ENCODE data around the gene OLA1. TPM values are rescaled to one million over a fixed set of nuclear protein-coding genes. Genes with fewer than 3 reads are reported as not detected.
A peak's percentile ranks its signal among the peaks of the same experiment; 100 is the strongest.

OLA1 gene
- total RNA-seq, 8 experiments from 2014 or later, result 113 to 163 (median 130) TPM

DNA sequence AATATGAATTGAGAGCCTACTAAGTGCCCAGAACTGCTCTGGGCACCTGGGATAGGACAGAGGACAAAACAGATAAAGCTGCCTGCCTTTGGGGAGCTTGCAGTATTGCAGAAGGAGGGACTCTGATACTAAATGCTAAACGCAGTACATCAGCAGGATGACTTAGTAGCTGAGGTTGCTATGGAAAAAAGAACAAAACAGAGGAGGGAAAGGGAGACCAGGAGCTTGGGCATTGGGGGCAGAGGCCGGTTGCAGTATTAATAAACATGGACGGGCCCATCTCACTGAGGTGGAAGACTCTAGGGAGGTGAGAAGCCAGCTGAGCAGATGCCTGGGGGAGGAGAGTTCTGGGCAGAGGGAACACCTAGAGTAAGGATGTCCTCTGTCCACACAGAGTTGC lies 217.1 kb downstream of the OLA1 start:
- Histone ChIP-seq H3K27ac (no peak overlapping the region), H3K4me1 (replicated peaks in 1 of 2) (peaks cover 0 to 4% of the 10 kb centered on the region in 2 donors), H3K4me3 (no peak overlapping the region)
- WGBS, 10 experiments, result 37 to 100% (median 61%) methylated on average over 1 to 3 of the region's 3 CpGs; no CpG with 5 or more reads in 5 of the 10 experiments
- in situ Hi-C loops (cut with MboI; ENCODE audit: low pct_unique_long_range_greater_than_20kb in 2 of 9, low sequenced_read_pairs in 9 of 9, unreplicated experiment in 9 of 9), result no loop called here
- peak in 3 of 8 experiments; percentile 8 to 45 (median 13) for ATAC-seq (replicated peaks in 6 of 8)

DNA sequence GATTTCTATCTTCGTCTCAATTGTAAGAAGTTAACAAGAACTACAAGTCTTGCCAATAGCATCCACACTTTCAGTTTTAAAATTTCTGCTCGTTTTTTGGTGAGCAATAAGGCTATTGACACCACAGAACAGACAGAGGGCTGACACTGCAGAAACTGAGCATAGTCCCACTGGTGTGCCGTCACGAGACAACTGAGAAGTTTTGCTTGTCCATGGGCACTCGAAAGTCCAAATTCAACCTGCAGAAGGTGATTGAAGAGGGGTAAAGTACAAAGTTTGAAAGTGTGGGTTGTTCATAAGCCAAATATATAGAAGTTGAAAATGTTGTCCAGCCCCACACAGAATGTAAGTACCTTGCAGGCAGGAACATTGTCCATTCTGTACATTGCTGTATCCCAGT lies 219.4 kb downstream of the OLA1 start:
- Histone ChIP-seq H3K27ac (no peak overlapping the region), H3K4me1 (replicated peaks in 1 of 2) (peaks cover 0 to 4% of the 10 kb centered on the region in 2 donors), H3K4me3 (no peak overlapping the region)
- no peak for ATAC-seq (replicated peaks in 6 of 8)
- in situ Hi-C loops (cut with MboI; ENCODE audit: low pct_unique_long_range_greater_than_20kb in 2 of 9, low sequenced_read_pairs in 9 of 9, unreplicated experiment in 9 of 9), result no loop called here
- 38 to 100% (median 75%) methylated on average over 2 to 5 of the region's 5 CpGs; no CpG with 5 or more reads in 1 of the 10 experiments for WGBS, 10 experiments

DNA sequence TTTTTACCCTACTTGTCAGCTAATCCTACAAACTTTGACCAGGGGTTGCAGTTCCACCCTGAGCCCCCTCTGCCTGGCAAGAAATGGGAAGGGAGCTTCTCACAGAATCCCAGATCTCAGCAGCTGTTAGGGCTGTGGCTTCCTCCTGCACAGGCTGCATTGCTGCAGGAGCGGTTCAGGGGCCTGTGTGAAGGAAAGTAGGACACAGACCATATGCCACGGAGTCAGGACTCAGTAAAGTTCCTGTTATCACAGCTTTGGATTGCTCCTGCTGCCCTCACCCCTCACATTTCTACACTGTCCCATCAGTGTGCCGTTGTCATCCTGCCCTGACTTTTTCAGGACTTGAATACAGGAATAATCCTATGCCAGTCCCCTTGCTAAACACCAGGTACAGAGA lies 220.4 kb downstream of the OLA1 start:
- no peak overlapping the region for H3K27ac ChIP-seq
- in situ Hi-C loops (cut with MboI; ENCODE audit: low pct_unique_long_range_greater_than_20kb in 2 of 9, low sequenced_read_pairs in 9 of 9, unreplicated experiment in 9 of 9), result no loop called here
- 80 to 100% (median 100%) methylated on average over 1 to 2 of the region's 3 CpGs; no CpG with 5 or more reads in 6 of the 10 experiments for WGBS, 10 experiments
- no peak overlapping the region for H3K4me3 ChIP-seq
- H3K4me1 ChIP-seq (replicated peaks in 1 of 2), result peaks cover 5 to 9% of the 10 kb centered on the region in 2 donors
- no peak for ATAC-seq (replicated peaks in 6 of 8)

DNA sequence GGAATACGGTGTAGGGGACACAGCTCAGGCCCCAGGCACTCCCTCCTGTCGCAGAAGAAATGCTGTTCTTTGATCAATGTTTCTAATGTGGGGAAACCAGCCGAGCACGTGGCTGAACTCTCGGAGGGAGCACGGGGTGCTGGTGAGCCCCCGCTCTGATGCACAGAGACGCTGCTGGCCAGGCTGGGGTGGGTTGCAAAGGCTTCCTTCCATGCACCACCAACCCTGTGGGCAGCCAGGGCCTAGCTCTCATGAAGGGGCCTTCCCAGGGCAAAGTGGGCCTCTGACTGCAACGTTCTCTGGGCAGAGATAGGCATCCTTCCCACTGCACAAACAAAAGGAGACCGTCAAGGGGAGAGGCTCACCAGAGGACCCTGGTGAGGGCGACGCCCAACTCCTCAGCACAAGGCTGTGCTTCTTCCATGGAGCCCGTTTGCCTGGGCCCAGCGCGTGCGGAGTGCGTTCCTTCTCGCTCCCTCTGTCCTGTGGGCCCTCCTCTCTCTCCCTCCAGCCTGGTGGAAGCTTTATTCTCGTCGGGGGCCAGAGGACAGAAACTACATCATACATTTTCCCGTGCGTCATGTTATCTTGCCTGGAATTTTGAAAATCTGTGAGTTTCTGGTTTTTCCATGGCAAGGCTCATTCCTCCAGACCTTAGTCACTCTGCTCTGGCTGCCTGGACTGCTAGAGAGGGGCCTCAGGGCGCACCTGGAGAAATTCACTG lies 222.0 kb downstream of the OLA1 start:
- ATAC-seq (replicated peaks in 6 of 8), result no peak
- WGBS, 10 experiments, result 60 to 100% (median 95%) methylated on average over 1 to 12 of the region's 23 CpGs; no CpG with 5 or more reads in 2 of the 10 experiments
- in situ Hi-C loops (cut with MboI; ENCODE audit: low pct_unique_long_range_greater_than_20kb in 2 of 9, low sequenced_read_pairs in 9 of 9, unreplicated experiment in 9 of 9), result no loop called here
- no peak overlapping the region for H3K27ac ChIP-seq
- peaks cover 5% of the 10 kb centered on the region in 2 donors for H3K4me1 ChIP-seq (replicated peaks in 1 of 2)
- H3K4me3 ChIP-seq, result no peak overlapping the region

DNA sequence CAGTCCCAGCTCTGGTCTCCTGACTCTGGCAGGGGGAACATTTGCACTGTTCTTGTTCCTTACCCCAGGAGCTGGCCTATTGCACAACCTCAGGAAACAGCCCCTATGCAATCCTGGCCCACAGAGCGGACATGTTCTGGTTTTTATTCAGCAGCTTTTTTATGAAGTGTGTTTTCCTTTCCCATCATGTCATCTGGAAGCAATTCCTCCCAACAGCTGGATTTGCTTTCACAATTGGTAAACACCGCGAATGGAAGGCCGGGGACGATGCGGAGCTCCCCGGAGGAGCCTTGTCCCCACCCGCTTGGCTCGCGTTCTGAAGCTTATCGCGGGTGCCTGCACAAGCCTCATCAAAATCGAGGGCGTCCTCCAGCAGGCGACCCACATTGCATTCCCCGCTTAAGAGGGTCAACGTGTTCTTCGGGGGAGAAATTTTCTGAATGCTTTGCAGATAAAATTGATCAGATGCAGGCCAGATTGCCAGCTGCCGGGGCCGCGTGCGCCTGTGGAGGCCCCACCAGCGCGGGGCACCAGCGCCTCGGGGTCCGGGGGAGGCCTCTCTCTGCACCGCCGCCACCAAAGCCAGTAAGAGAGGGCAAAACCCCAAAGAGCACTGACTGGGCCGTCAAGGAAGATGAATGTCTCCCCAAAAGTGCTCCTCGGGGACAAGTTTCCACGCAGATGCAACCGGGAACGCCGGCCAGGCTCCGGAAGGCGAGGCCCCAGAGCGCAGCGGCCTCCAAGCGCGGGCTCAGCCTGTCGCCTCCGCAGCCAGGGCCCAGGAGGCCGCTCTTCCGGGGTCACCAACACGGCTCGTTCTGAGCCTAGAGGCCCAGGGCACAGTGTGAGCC lies 222.8 kb downstream of the OLA1 start:
- 3 to 100% (median 96%) methylated on average over 1 to 22 of the region's 47 CpGs; no CpG with 5 or more reads in 3 of the 10 experiments for WGBS, 10 experiments
- in situ Hi-C loops (cut with MboI; ENCODE audit: low pct_unique_long_range_greater_than_20kb in 2 of 9, low sequenced_read_pairs in 9 of 9, unreplicated experiment in 9 of 9), result no loop called here
- peak in 3 of 8 experiments; percentile 37 to 63 (median 38) for ATAC-seq (replicated peaks in 6 of 8)
- no peak overlapping the region for H3K4me3 ChIP-seq
- peaks cover 5% of the 10 kb centered on the region in 2 donors for H3K4me1 ChIP-seq (replicated peaks in 1 of 2)
- H3K27ac ChIP-seq, result no peak overlapping the region

DNA sequence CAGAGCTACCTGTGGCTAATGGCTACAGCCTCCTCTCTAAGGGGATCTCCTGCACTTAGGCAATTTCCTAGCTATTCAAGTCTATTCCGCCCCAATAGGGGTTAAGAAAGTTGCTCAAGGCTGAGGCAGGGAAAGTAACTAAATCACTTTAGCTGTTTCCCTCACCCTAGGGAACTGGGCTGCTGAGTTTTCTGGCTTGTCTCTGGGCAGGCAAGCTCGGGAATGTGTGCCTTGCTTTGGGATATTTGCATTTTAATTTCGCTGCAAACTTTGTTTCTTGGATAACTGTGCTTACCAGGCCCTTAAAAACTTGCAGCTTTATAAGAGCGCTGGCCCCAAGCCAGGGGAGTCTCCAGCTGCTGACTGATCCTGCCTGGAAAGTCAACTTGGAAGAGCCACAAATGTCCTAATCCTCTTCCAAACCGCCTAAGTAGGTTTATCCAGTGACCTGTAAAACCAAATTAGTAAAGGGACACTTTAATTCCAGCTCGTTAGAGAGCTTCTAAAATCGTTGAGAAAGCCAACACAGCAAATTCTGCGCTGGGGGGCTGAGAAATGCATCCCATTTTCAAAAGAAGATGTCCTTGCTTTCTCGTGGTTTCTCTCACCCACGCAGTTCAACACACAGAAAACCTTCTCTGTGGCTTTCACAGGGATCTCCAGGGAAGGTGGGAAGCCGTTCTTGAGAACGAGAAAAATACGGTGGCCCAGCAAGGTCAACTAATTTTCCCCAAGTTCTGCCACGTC lies 223.6 kb downstream of the OLA1 start:
- 0 to 78% (median 40%) methylated on average over 2 to 11 of the region's 14 CpGs; no CpG with 5 or more reads in 1 of the 10 experiments for WGBS, 10 experiments
- H3K4me1 ChIP-seq (replicated peaks in 1 of 2), result peaks cover 5 to 10% of the 10 kb centered on the region in 2 donors
- in situ Hi-C loops (cut with MboI; ENCODE audit: low pct_unique_long_range_greater_than_20kb in 2 of 9, low sequenced_read_pairs in 9 of 9, unreplicated experiment in 9 of 9), result no loop called here
- no peak overlapping the region for H3K4me3 ChIP-seq
- no peak overlapping the region for H3K27ac ChIP-seq
- ATAC-seq (replicated peaks in 6 of 8), result peak in 4 of 8 experiments; percentile 32 to 61 (median 51)

DNA sequence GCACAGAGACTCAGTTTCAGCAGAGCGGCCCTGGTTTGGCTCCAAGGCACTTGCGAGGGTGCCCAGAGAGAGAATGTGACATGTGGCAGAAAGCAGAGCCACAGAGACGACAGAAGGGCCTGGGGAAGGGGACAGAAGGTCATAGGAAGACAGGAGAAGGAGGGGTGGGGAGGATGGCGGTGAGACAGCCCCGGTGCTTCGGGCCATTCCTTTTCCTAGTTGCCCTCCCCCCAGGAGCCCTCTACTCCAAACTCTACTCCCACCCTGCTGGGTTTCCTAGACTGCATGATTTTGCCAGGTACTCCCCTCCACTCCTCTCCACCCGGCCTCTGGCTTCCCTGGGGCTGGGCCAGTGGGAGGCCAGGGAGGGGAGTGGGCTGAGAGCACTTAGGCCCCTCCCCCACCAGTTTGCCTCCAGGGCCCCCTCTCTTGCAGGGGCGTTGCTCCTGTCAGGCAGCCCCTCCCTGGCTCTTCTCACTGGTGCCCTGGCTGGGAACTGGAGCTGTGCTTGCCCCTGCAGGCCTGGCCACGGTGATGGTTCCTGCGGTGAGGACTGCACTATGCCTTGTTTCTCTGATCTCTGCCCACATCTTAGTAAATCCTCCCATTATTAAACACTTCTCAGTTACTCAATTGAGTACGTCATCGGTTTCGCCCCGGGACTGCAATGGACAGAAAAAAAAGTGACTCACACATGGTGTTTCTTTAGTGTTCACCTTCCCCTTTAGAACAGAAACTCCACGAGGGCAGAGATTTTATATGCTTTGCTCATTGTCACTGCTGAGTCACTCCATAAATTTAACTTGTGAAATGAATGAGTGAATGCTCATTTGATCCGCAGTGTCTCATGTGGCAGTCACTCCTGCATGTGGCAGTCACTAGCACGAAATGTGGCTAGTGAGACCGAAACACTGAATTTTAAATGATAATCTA lies 224.5 kb downstream of the OLA1 start:
- Histone ChIP-seq H3K27ac (no peak overlapping the region), H3K4me1 (replicated peaks in 1 of 2) (peaks cover 5 to 16% of the 10 kb centered on the region in 2 donors), H3K4me3 (no peak overlapping the region)
- in situ Hi-C loops (cut with MboI; ENCODE audit: low pct_unique_long_range_greater_than_20kb in 2 of 9, low sequenced_read_pairs in 9 of 9, unreplicated experiment in 9 of 9), result no loop called here
- 15 to 100% (median 66%) methylated on average over 1 to 10 of the region's 18 CpGs for WGBS, 10 experiments
- peak; percentile 54 to 80 (median 70) for ATAC-seq (replicated peaks in 6 of 8)

Other genes with a start within 250 kb of the OLA1 start
- 10 to 100 TPM in 3 of 8 experiments, 1 to 10 TPM in 1, under 1 TPM in 2, not detected in 2; 0.15 to 13.2 (median 11.2) TPM for gene SP9, start 86.4 kb upstream of the OLA1 start, total RNA-seq
- gene SCRN3, start 147.2 kb upstream of the OLA1 start, total RNA-seq, result 10 to 100 TPM; 11.5 to 44.4 (median 29.5) TPM
- gene GPR155, start 238.5 kb upstream of the OLA1 start, total RNA-seq, result 10 to 100 TPM in 1 of 8 experiments, 1 to 10 TPM in 7; 1.6 to 15.3 (median 4.6) TPM

All from motor neuron (in vitro differentiated cells).